CD4-positive, alpha-beta T cell treated with Interleukin-6 for 4 hours (primary cell): Measurements from ENCODE around the gene CCNB3.
"Not testable (repeated sequence)": the region's sequence is repeated elsewhere in the genome, so short reads cannot be mapped to it uniquely, and the experiment has no call there.

Experiments used
- DNase-seq: peaks from one replicate; pipeline ENCODE4 v3.0.0-alpha.2; 2020; ENCODE audit warnings: mixed read lengths

The CCNB3 gene

GRCh38 chrX:50204364-50204899 lies at the start of gene CCNB3:
TSS of gene CCNB3 (plus strand) at chrX:50204765. CDS start at chrX:50285164, 80,399 bp downstream.
- DNase-seq: peak; percentile 72

- no peak for DNase-seq
Measured at GRCh38 chrX:50157545-50158135, 46.9 kb upstream of the CCNB3 start.

- DNase-seq: no peak
Measured at GRCh38 chrX:50158593-50158992, 46.0 kb upstream of the CCNB3 start.

- no peak for DNase-seq
Measured at GRCh38 chrX:50161127-50161526, 43.4 kb upstream of the CCNB3 start.

GRCh38 chrX:50165727-50166126 lies 38.8 kb upstream of the CCNB3 start:
- DNase-seq: no peak

- DNase-seq: no peak
Measured at GRCh38 chrX:50167366-50167765, 37.2 kb upstream of the CCNB3 start.

- DNase-seq: no peak
Measured at GRCh38 chrX:50168241-50168687, 36.3 kb upstream of the CCNB3 start.

- DNase-seq: no peak
Measured at GRCh38 chrX:50169717-50170116, 34.8 kb upstream of the CCNB3 start.

- DNase-seq: no peak
Measured at GRCh38 chrX:50180073-50180940, 24.3 kb upstream of the CCNB3 start.

- no peak for DNase-seq
Measured at GRCh38 chrX:50183891-50184290, 20.7 kb upstream of the CCNB3 start.

- DNase-seq: no peak
Measured at GRCh38 chrX:50188859-50189600, 15.5 kb upstream of the CCNB3 start.

GRCh38 chrX:50198348-50198747 lies 6.2 kb upstream of the CCNB3 start:
- DNase-seq: no peak

GRCh38 chrX:50200907-50201306 lies 3.7 kb upstream of the CCNB3 start, which contains the start of gene AKAP4:
TSS of gene AKAP4 (minus strand) at chrX:50201007. CDS start at chrX:50200889, 118 bp downstream.
- no peak for DNase-seq

GRCh38 chrX:50202539-50202938 lies 2.0 kb upstream of the CCNB3 start:
- DNase-seq: no peak

- DNase-seq: no peak
Measured at GRCh38 chrX:50206753-50207152, 2.2 kb downstream of the CCNB3 start.

GRCh38 chrX:50211510-50211909 lies 6.9 kb downstream of the CCNB3 start:
- DNase-seq: no peak

GRCh38 chrX:50281253-50281652 lies 76.7 kb downstream of the CCNB3 start:
- no peak for DNase-seq

GRCh38 chrX:50327235-50327634 lies 122.7 kb downstream of the CCNB3 start:
- no peak for DNase-seq

- not testable (repeated sequence) for DNase-seq
Measured at GRCh38 chrX:50332668-50333067, 128.1 kb downstream of the CCNB3 start.

- no peak for DNase-seq
Measured at GRCh38 chrX:50333308-50333707, 128.7 kb downstream of the CCNB3 start.

GRCh38 chrX:50343917-50344316 lies 139.4 kb downstream of the CCNB3 start:
- DNase-seq: no peak

GRCh38 chrX:50372966-50373365 lies 168.4 kb downstream of the CCNB3 start:
- DNase-seq: no peak
